NCI-H82 (cell line): ENCODE results near the gene PTPRD.

Source experiments
- DNase-seq: peaks from one replicate; lab custom pipeline; 2025; lab: John Stamatoyannopoulos, UW

The PTPRD gene

GRCh38 chr9:10173561-10173960, 439.2 kb downstream of the PTPRD start:
- peak; percentile 70 for DNase-seq

GRCh38 chr9:10172476-10172875, 440.3 kb downstream of the PTPRD start:
- DNase-seq = peak; percentile 57

GRCh38 chr9:10168241-10168640, 444.6 kb downstream of the PTPRD start:
- no peak for DNase-seq

- DNase-seq = no peak
Observed at GRCh38 chr9:10148796-10149195, 464.0 kb downstream of the PTPRD start.

- no peak for DNase-seq
Observed at GRCh38 chr9:10146517-10147331, 466.1 kb downstream of the PTPRD start.

GRCh38 chr9:10144355-10144754, 468.4 kb downstream of the PTPRD start:
- DNase-seq = no peak

- no peak for DNase-seq
Observed at GRCh38 chr9:10135553-10135952, 477.2 kb downstream of the PTPRD start.

- no peak for DNase-seq
Observed at GRCh38 chr9:10134266-10134665, 478.5 kb downstream of the PTPRD start.

- no peak for DNase-seq
Observed at GRCh38 chr9:10130061-10130675, 482.6 kb downstream of the PTPRD start.

GRCh38 chr9:10127867-10128266, 484.9 kb downstream of the PTPRD start:
- no peak for DNase-seq

GRCh38 chr9:10112798-10113197, 500.0 kb downstream of the PTPRD start:
- DNase-seq = no peak

GRCh38 chr9:10112070-10112469, 500.7 kb downstream of the PTPRD start:
- DNase-seq = peak; percentile 1

GRCh38 chr9:10108815-10109214, 504.0 kb downstream of the PTPRD start:
- DNase-seq = no peak

GRCh38 chr9:10104774-10105173, 508.0 kb downstream of the PTPRD start:
- no peak for DNase-seq

GRCh38 chr9:10095208-10095607, 517.6 kb downstream of the PTPRD start:
- no peak for DNase-seq

- no peak for DNase-seq
Observed at GRCh38 chr9:10094563-10094962, 518.2 kb downstream of the PTPRD start.

GRCh38 chr9:10080012-10080411, 532.8 kb downstream of the PTPRD start:
- no peak for DNase-seq

GRCh38 chr9:10079284-10079964, 533.4 kb downstream of the PTPRD start:
- DNase-seq = no peak

GRCh38 chr9:10071579-10071978, 541.2 kb downstream of the PTPRD start:
- DNase-seq = no peak

- DNase-seq = no peak
Observed at GRCh38 chr9:10062629-10063395, 550.0 kb downstream of the PTPRD start.

- peak; percentile 50 for DNase-seq
Observed at GRCh38 chr9:10059044-10059443, 553.8 kb downstream of the PTPRD start.

GRCh38 chr9:10055886-10056395, 556.9 kb downstream of the PTPRD start:
- no peak for DNase-seq
